Spleen (tissue), 7 donors: ENCODE data around the gene SESN3.

Experiments
- POLR2A ChIP-seq, 3 donors: fragments of 450-650 bp; IDR thresholded peaks; one replicate each; pipeline ENCODE4 v1.5.1; 2017; ENCODE audit warnings: antibody characterized with exemption in 3 of 3, mild to moderate bottlenecking in 1 of 3
- TF ChIP-seq, protein P1 (sequence below), 11 experiments: fragments of 200-600 bp in 7 of 11; fragments of 450-650 bp in 4 of 11; sonication (generic) in 4 of 11; IDR thresholded peaks in 8 of 11; conservative IDR thresholded peaks in 3 of 11; 1 replicate in 7 of 11; 2 replicates in 4 of 11; pipeline versions ENCODE4 v1.4.0 to v1.8.0; 2016 to 2021; ENCODE audit warnings: antibody characterized with exemption in 11 of 11, inconsistent platforms in 4 of 11, mild to moderate bottlenecking in 1 of 11
- donor health status: DM: no; HTN: no; CAD: no; lungs with moderate emphysema.
- donor health status: DM: no; HTN: no; CAD: no.
- donor health status: DM: no; HTN: no; CAD: no.

DNA sequence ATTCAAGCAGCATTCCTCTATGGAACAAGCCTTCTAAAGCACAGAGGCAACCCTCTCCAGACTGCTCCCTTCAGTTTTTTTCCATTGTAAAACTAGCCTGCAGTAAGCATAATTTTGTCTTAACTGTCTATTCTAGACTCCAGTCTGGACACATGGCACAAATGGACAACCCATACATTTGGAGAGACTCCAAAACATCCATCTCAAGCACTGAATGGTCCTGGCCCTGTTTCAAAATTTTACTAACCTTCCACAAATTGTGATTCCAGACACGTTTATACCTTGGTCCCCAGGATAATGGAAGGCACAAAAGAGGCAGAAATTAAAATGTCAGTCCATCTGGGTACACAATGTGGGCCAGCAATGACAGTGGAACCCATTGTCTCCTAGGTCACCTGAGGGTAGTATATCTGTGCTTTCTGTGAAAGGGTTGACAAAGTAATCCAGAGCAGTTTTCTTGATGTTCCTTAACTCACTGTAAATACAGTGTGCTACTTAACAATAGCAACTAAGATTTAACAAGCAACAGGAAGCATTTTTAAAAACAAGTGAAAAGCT is 16.2 kb upstream of the SESN3 start:
- TF ChIP-seq, protein P1, sequence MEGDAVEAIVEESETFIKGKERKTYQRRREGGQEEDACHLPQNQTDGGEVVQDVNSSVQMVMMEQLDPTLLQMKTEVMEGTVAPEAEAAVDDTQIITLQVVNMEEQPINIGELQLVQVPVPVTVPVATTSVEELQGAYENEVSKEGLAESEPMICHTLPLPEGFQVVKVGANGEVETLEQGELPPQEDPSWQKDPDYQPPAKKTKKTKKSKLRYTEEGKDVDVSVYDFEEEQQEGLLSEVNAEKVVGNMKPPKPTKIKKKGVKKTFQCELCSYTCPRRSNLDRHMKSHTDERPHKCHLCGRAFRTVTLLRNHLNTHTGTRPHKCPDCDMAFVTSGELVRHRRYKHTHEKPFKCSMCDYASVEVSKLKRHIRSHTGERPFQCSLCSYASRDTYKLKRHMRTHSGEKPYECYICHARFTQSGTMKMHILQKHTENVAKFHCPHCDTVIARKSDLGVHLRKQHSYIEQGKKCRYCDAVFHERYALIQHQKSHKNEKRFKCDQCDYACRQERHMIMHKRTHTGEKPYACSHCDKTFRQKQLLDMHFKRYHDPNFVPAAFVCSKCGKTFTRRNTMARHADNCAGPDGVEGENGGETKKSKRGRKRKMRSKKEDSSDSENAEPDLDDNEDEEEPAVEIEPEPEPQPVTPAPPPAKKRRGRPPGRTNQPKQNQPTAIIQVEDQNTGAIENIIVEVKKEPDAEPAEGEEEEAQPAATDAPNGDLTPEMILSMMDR (IDR thresholded peaks at IDR 0.05 in 8 of 11, conservative IDR thresholded peaks at IDR 0.05 in 3 of 11), result no peak
- no peak for TF ChIP-seq POLR2A (IDR thresholded peaks at IDR 0.05)
